Stimulated activated CD8-positive, alpha-beta memory T cell treated with anti-CD3 and anti-CD28 coated beads, Interleukin-2, amount 100 ng/mL, for 1 hour (primary cell): ENCODE measurements around the gene LILRB3.
"Not testable (repeated sequence)": the region's sequence is repeated elsewhere in the genome, so short reads cannot be mapped to it uniquely, and the experiment has no call there.

ENCODE experiments used
- DNase-seq, 2 donors: peaks; one replicate each; pipeline ENCODE4 v3.0.0-alpha.2; 2020; ENCODE audit warnings: low read depth in 2 of 2

LILRB3 gene

DNA sequence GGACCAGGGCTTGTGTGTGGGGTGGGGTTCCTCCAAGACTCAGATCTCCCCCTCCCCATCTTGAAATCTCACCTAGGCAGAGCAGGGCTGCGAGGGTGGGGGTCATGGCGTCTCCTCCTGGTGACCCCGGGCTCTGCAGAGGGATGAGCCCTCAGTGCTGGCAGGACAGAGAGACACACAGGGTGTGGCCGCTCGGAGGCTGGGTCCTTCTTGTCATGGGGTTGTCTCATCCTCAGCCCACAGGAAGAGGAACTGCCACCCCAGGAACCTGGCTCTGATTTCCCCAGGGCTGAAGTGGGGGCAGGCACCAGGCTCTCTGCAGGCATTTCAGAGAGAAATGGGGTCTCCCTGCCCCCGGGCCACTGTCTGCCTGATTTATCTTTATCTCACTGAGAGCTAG is 19.8 kb upstream of the LILRB3 start, which contains the start of gene LILRA6:
TSS of gene LILRA6 (minus strand) at position 145 of the 400 bp plus-strand sequence.
- not testable (repeated sequence) for DNase-seq

DNA sequence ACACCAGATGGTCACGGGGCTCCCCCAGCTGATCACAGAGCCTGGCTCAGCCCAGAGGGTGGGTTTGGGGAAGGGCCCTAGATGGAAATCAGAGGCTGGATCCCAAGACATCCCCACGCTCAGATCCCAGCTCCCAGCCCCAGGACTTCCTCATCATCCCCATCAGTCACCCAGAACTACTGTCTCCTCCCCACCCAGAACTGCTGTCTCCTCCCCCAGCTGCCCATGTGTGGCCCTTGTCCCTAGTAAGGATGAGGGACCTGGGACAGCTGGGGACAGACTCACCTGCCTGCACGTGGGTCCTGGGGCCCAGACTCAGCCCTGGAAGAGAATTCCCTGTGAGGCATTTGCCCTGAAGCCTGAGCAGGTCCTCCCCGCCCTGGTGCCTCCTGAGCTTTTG is 19.4 kb upstream of the LILRB3 start:
- not testable (repeated sequence) for DNase-seq

DNA sequence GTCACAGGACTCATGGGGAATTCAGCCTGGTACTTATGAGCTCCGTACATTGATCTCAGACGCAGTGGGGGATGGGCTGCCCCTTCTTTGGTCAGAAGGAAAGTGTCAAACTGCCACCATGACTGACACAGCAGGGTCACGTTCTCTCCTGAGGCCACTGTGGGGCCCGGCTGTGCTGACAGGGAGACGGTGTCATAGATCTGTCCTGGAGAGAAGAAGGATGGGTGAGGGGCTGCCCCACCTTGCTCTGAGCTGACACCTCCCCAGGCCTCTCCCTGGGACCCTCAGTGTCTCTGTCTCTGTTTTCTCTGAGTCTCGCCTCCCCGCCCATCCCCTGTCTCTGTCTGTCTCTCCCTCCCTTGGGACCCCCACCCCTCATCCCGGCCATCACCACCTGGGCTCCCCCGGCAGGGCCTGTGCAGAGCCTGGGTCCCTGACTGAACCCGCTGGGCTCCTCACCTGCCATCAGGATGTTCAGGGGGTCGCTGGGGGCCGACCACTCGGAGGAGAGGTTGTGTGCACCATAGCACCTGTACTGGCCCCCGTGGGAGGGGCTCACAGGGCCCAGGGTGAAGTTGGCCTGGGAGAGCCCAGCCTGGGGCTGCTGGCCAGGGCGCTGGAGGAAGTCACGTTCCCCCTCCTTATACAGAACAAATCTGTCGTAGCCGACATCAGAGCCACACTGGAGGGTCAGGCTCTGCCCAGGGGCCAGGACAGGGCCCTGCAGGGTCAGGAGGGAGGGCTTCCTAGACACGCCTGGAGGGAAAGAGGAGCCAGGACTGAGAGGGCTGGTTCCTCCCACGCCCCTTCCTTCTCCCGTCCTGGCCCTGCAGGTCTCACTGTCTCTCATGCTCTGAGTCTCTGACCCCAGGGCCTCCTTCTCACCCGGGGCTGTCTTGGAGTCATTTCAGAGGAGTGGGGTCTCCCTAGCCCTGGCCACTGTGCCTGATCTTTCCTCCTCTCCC is 17.8 kb upstream of the LILRB3 start:
- DNase-seq = not testable (repeated sequence)

DNA sequence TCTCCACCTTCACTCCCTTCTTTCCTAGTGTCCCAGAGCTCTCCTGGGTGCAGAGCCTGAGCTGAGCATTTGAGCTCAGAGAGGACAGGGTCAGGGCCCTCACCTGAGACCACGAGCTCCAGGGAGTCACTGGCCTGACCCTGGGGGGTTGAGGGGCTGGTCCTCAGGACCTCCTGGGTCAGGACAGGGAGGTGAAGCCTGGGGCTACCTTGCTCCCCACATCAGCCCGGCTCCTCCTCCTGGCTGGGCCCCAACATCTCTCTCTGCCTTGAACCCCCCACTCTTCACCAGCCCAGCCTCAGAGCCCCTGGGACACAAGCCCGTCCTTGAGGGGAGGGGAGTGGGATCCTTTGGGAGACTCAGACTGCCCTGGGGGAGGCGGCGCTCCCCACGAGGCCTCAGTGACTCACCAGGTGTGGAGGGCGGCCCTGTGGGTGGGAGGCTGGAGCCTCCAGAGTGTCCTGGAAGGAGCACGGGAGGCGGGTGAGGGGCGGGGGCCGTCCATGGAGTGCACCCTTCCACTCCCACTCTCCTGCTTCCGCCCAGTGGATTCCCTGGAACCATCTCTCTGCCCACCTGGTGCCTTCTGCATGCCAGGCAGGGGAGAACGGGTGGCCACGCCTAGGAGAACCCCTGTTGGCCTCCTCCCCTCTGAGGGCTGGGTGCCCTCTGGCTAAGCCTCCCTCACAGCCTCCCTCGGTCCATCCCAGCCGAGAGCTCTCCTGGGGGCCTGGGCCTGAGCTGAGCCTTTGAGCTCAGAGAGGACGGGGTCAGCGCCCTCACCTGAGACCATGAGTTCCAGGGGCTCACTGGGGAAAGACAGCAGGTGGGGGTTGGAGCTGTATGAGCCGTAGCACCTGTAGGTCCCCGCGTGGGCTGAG is 16.9 kb upstream of the LILRB3 start:
- DNase-seq = not testable (repeated sequence)

DNA sequence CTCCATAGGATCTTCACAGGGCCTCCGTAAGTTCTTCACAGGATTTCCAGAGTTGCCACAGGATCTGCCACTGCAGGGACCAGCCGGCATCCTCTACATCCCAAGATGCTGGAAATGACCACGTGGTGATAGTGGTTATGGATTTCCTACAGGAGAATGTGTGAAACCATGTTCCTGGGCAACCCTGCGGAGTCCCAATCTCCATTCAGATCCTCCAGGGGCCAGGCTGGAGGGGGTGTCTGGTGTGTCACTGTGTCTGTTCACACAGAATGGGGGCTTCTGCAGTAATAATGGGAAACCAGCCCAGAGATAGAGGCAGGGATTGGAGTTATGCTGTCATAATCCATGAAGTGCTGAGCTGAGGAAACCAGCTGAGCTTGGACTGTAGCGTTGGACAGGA is 11.1 kb upstream of the LILRB3 start:
- DNase-seq = no peak

DNA sequence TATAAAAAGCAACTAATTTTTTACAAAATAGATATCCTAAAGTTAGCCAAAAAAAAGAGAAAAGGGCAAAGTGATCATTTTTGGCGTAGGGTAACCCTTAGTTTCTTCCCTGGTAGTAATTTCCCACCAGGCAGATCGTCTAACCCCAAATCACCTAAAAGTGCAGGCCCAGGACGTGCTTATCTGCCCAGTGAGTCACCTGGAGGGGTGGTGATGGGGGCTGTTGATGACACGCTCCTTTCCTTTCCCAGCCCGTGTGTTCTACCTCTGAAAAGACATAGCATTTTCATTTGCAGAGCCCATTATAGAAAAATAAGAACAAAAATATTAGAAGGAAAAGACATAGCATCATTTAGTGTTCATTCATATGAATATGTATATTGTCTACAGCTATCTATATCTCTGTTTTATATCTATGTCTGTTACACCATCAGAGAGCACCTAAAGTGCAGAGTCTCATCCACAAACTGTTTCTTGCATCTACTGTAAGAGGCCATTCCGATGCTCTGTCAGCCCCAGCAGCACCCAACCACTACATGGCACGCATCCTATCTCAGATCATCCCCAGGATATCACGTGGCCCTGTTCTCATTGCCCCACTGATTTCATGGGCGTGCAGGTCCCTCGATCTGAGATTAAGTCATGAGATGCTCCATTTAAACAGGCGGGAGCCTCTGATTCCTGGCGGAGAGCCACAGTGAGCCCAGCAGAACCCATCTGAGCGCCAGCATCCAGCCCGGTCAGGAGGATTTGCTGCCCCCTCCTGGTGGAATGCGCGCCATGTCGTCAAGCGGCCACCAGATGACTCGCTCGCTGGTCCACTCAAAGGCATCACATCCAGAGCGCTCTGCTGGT is 8.5 kb upstream of the LILRB3 start:
- DNase-seq = peak; percentile 77 to 79

DNA sequence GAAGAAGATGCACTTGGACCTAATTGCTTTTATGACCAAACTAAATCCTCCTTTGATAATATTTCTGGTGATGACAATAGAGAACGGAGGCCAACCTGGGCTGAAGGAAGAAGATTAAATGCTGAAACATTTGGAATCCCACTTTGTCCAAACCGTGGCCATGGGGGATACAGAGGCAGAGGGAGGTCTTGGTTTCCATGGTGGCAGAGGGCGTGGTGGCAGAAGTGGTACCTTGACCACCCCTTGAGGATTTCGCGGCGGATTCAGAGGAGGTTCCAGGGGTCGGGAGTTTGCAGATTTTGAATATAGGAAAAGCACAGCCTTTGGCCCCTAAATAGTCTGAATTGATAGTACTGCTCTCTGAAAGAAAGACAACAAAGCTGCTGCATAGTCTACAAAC is 7.2 kb upstream of the LILRB3 start:
- DNase-seq = no peak

DNA sequence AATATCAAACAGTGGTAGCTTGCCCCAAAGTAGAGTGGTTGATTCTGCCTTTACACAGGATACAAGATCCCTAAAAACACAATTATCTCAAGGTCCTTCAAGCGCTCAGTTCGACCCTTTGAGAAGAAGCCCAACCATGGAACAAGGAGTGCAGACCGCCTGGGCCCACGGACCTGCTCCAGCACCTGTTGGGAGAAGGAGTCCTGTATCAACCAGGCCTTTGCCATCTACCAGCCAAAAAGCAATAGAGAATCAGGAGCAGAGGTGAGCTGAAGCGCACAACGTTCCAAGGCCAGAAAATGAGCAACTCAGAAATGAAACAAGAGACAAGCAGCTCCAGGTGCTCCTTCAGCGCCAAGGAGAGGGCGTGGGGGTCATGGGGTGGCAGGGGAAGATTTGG is 6.3 kb upstream of the LILRB3 start:
- no peak for DNase-seq

DNA sequence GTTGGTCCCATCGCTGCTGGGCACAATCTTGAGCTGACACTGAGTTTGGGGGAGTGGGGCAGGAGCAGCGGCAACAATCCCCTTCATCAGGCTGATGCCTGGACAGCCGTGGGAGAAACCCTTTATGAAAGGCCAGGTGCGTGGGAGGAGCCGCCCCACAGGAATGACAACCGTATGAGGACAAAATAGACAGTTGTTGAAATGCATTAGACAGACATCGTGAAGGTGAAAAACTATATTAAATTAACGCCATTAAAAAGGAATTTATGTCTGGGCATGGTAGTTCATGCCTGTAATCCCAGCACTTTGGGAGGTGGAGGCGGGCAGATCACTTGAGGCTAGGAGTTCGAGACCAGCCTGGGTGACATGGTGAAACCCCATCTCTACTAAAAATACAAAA is 1.8 kb upstream of the LILRB3 start:
- not testable (repeated sequence) for DNase-seq

DNA sequence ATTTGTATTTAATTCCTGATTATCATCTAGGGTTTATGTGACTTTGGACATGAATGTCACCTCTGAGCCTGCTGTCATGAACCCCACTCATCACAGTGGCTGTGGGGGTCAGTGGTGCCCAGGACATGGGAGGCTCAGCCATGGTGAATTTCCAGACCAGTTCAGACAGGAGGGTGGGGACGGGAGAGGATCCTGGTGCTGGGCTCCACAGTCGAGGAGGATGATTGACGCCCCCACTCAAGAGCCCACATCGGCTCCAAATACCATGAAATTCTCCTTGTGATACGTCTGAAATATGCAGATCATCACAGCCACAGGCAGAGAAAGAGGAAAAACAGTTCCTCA is 1.1 kb upstream of the LILRB3 start:
- not testable (repeated sequence) for DNase-seq

DNA sequence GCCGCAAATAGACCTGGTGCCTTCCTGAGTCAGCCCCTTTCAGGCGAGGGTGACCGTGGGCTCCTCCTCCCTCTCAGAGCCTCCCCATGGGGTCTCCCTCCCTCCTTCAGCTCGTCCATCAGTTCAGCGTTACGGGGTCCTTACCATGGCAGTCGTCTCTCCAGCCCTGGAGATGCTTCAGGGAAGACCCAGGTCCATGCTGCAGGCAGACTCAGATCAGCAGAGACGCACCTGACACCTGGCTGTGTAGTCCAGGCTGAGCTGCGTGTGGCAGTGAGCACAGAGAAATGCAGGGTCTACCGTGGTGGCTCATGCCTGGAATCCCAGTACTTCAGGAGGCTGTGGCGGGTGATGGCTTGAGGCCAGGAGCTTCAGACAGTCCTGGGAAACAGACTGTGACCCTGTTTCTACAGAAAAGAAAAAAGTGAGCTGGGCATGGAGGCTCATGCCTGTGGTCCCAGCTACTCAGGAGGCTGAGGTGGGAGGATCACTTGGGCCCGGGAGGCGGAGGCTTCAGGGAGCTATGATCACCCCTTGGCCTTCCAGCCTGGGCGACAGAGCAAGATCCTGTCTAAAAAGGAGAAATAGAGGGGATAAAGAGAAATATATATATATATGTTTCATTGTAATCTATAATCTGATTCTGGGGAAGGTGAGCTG is 600 bp upstream of the LILRB3 start:
- not testable (repeated sequence) for DNase-seq

DNA sequence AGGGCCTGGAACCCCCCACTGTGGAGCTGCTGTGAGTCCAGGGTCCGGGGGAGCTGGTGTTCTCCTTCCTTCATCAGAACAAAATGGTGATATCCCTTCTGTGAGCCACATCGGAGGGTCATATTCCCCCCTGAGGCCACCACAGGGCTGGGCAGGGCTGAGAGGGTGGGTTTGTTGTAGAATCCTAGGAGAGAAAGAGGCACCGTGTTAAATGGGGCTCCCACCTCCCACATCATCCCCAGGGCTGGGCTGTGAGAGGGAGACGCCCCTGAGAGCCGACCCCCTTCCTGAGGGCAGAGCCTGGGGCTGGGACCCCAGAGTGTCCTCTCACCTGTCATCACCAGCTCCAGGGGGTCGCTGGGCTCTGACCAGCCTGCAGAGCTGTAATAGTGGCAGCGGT is 860 bp downstream of the LILRB3 start:
- not testable (repeated sequence) for DNase-seq

DNA sequence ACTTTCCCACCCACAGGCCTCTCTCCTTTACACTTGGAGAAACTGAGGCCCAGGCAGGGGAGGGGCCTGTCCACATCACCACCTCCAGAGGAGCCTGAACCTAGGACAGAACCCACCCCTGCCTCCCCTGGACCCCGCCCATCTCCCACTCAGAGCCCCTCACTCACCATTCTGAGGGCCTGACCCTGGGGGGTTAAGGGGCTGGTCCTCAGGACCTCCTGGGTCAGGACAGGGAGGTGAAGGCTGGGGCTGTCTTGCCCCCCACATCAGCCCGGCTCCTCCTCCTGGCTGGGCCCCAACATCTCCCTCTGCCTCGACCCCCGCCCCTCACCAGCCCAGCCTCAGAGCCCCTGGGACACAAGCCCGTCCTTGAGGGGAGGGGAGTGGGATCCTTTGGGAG is 3.1 kb downstream of the LILRB3 start:
- not testable (repeated sequence) for DNase-seq

DNA sequence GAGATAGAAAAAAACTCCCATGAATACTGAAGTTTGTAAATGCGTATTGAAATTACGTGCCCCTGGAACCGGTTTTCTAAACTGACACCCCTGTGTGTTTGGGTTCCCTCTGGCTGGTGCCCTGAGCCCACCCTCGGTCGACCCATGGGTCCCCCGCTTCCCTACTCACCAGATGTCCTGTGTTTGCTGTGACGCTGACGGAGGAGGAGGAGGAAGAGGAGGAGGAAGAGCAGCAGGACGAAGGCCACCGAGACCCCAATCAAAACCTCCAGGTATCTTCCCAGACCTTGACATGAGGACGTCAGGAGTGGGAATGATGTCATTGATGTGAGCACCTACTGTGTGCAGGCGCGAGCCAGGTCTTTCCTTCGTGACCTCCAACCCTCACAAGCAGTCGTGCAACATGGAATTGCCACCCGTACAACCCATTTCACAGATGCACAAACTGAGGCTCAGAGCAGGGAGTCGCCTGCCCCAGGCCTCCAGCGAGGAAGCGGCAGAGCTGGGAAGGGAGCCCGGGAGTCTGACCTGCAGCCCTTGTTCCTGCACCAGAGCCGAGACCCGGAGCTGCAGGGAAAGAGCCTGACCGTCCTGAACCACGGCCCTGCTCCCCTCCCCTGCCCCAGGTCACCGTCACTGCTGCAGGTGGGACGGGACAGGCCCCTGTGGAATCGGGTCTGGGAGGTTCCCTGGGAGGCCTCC is 3.7 kb downstream of the LILRB3 start:
- no peak for DNase-seq

DNA sequence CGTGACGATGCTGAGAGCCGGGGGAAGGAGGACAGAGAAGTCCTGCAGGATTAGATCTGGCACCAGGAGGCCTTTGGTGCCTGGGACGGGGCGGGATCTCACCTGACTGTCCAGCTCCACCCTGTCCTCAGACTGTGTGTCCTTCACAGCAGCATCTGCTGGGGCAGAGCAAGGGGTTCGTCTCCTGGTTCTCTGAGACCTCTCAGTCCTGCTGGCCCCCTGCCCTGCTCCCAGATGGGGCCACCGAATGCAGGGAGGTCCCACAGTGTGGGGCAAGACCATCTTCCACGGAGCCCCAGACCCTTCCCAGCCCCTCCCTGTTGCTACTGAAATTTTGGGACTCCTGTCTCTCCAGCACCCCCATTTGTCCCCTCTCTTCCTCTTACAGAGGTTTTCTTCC is 4.5 kb downstream of the LILRB3 start:
- DNase-seq = no peak

DNA sequence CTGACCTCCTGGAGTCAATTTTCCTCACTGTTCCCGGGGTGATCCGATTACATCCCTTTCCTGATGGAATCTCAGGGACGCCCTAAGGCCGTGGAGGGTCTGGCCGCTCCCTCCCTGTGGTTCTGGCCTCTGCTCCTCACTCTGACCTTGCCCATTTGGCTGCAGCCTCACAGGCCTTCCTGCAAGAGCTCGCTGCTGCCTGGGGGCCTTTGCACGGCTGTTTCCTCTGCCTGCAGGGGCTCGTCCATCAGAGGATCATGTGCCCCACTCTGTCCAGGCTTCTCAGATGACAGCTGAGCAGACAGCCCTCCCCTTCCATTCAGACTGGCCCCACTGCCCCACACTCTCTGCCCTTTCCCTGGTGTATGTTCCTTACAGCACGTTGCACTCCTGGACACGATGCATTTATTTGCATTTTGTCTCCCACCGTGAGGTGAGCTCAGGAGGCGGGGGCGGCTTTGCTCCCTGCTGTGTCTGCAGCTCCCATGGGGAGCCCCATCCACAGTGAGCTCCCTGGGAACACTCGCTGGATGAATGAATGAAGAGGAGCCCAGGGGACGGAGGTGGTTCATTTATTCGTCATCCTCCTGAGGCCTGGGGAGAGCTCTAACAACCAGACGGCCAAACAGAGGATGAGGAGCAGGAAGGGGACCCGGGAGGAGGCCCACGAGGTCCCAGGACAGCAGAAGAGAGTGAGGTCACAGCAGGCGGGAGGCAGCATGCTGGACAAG is 5.1 kb downstream of the LILRB3 start:
- not testable (repeated sequence) for DNase-seq

DNA sequence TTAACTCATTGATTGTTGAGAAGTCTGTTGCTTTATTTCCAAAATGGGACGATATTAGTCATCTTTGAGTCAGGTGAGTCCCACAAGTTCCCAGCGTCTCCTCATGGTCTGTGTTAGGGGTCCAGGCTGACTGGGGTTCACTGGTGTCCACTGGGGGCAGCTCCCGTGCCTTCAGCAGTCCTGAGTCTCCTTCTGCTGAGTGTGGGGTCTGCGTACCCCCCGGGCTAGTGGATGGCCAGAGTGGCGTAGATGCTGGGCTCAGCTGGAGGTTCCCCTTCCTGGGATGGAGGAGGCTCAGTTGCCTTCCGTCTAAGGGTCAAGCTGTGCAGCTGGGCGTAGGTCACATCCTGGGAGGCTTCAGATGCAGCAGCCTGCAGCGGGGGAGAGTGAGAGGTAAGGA is 5.9 kb downstream of the LILRB3 start:
- DNase-seq = no peak

DNA sequence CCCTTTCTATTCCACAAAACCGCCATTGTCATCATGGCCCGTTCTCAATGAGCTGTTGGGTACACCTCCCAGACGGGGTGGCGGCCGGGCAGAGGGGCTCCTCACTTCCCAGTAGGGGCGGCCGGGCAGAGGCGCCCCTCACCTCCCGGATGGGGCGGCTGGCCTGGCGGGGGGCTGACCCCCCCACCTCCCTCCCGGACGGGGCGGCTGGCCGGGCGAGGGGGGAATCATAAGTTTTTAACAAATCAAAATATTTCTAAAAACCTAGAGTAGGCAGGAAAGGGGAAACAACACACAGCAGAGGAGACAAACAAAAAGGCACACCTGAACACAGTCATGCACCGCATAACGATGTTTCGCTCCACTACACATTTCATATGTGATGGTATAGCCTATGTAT is 8.1 kb downstream of the LILRB3 start:
- DNase-seq = not testable (repeated sequence)

DNA sequence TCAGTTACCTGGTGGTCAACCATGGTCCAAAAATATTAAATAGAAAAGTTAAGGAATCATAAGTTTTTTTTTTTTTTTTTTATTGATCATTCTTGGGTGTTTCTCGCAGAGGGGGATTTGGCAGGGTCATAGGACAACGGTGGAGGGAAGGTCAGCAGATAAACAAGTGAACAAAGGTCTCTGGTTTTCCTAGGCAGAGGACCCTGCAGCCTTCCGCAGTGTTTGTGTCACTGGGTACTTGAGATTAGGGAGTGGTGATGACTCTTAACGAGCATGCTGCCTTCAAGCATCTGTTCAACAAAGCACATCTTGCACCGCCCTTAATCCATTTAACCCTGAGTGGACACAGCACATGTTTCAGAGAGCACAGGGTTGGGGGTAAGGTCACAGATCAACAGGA is 8.6 kb downstream of the LILRB3 start:
- DNase-seq = not testable (repeated sequence)

DNA sequence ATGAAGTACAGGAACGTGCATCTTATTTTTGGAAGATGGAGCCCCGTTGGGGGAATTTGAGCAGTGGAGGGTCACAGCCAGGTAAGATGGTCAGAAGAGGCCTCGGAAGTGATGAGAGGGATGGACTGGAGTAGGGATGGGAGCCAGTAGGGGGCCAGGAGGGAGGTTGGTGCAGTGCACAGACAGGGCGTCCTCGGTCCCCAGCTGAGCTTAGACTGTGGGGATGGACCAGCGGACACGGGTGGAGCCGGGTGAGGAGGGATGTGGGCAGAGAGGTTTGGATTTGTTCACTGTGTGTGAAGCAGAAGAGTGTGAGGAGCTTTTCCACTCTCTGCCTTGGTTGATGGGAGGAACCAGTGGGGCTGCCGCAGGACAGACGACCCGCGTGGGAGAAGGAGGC is 11.6 kb downstream of the LILRB3 start:
- no peak for DNase-seq
